Kidney (tissue), 14 donors: ENCODE data around the gene PPP1R12A. TPM values are rescaled to one million over a fixed set of nuclear protein-coding genes. Genes with fewer than 3 reads are reported as not detected.

Experiments
- DNase-seq, 5 donors: peaks; one replicate each; pipeline ENCODE4 v3.0.0-alpha.2; 2013 to 2020
- FAIRE-seq: peaks from 2 replicates; lab custom pipeline; 2012; peaks lifted over from hg19 to GRCh38; lab: Jason Lieb, UNC
- H3K27ac ChIP-seq, 2 donors: one replicate each; pipeline ENCODE4 v1.7.0; 2013; ENCODE audit warnings: low read depth in 2 of 2, low read length in 2 of 2, inconsistent platforms in 1 of 2
- H3K27me3 ChIP-seq: one replicate; pipeline ENCODE4 v1.7.1; 2013; ENCODE audit warnings: low read length, inconsistent platforms; ENCODE audit not compliant: control insufficient read depth, insufficient read depth
- H3K36me3 ChIP-seq, 3 donors: one replicate each; pipeline versions ENCODE4 v1.7.0 to v1.7.1; 2013; ENCODE audit warnings: low read length in 3 of 3, control low read depth in 1 of 3, inconsistent platforms in 1 of 3; ENCODE audit not compliant: insufficient read depth in 3 of 3, control insufficient read depth in 2 of 3
- H3K4me1 ChIP-seq, 3 donors: one replicate each; pipeline versions ENCODE4 v1.7.0 to v1.7.1; 2013; ENCODE audit warnings: low read length in 3 of 3, inconsistent platforms in 1 of 3, low read depth in 1 of 3; ENCODE audit not compliant: control insufficient read depth in 2 of 3, insufficient read depth in 2 of 3
- H3K4me3 ChIP-seq, 3 donors: one replicate each; pipeline versions ENCODE4 v1.7.0 to v1.8.1; 2013; ENCODE audit warnings: low read length in 3 of 3, control low read depth in 1 of 3, inconsistent platforms in 1 of 3
- H3K9ac ChIP-seq, 3 donors: one replicate each; pipeline versions ENCODE4 v1.7.0 to v1.7.1; 2013; ENCODE audit warnings: low read length in 3 of 3, control low read depth in 1 of 3, inconsistent platforms in 1 of 3
- H3K9me3 ChIP-seq, 3 donors: one replicate each; pipeline versions ENCODE4 v1.7.0 to v1.7.1; 2013; ENCODE audit warnings: low read length in 3 of 3, control low read depth in 1 of 3, inconsistent platforms in 1 of 3; ENCODE audit not compliant: control insufficient read depth in 2 of 3, insufficient read depth in 1 of 3
- intact Hi-C: fragments of 100-400 bp; cut with DNase I; formaldehyde crosslinking; loops from one replicate; pipeline ENCODE4 v1.11.1; 2022
- polyA plus RNA-seq: library from polyadenylated mRNA; stranded (reverse); fragments of 350-450 nt; fragmentation: Illumina TruSeq; extraction: RNeasy Lipid Tissue Mini Kit (QIAGEN cat#74804); gene quantifications from one replicate; pipeline ENCODE4 v1.2.3, GENCODE V29; 2014; ENCODE audit warnings: low read depth, low replicate concordance; ENCODE audit not compliant: insufficient read depth
- total RNA-seq: library from RNA; stranded (reverse); fragmentation: NEBNext Ultra II Directional; extraction: Animal tissue kit (Norgen Biotek cat#: 25700); gene quantifications from one replicate; pipeline ENCODE4 v1.2.1, GENCODE V29; 2021
- TF ChIP-seq, protein P1 (sequence below): IDR thresholded peaks from 3 replicates; pipeline ENCODE4 v1.5.1; 2012; ENCODE audit warnings: mild to moderate bottlenecking, moderate library complexity, borderline replicate concordance; ENCODE audit not compliant: insufficient read depth; ENCODE audit errors: extremely low read depth
- donor health status: control.
- donor health status: control.
- donor health status: control.
- donor health status: control.
- donor health status: control.
- donor health status: DM: yes; HTN: yes; CAD: no.
- donor health status: Normal renal cell carcinoma (clear cell type).

Gene PPP1R12A
- total and polyA plus RNA-seq, 2 donors from 2014 or later: 10.3 to 82.5 TPM

GRCh38 chr12:79887890-79888289, 47.0 kb downstream of the PPP1R12A start:
- FAIRE-seq (no peak), DNase-seq (no peak)
- Histone ChIP-seq H3K4me1 (peaks cover 0 to 28% (median 4%) of the 10 kb centered on the region in 3 donors), H3K9me3 (no peaks in the 10 kb centered on the region), H3K27me3 (no peaks in the 10 kb centered on the region), H3K36me3 (no peaks in the 10 kb centered on the region), H3K4me3 (peak overlapping the region in 1 of 3 donors; percentile 4), H3K9ac (no peak overlapping the region), H3K27ac (no peak overlapping the region)
- intact Hi-C loops: no loop called here
- TF ChIP-seq, protein P1, sequence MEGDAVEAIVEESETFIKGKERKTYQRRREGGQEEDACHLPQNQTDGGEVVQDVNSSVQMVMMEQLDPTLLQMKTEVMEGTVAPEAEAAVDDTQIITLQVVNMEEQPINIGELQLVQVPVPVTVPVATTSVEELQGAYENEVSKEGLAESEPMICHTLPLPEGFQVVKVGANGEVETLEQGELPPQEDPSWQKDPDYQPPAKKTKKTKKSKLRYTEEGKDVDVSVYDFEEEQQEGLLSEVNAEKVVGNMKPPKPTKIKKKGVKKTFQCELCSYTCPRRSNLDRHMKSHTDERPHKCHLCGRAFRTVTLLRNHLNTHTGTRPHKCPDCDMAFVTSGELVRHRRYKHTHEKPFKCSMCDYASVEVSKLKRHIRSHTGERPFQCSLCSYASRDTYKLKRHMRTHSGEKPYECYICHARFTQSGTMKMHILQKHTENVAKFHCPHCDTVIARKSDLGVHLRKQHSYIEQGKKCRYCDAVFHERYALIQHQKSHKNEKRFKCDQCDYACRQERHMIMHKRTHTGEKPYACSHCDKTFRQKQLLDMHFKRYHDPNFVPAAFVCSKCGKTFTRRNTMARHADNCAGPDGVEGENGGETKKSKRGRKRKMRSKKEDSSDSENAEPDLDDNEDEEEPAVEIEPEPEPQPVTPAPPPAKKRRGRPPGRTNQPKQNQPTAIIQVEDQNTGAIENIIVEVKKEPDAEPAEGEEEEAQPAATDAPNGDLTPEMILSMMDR: no peak

DNA sequence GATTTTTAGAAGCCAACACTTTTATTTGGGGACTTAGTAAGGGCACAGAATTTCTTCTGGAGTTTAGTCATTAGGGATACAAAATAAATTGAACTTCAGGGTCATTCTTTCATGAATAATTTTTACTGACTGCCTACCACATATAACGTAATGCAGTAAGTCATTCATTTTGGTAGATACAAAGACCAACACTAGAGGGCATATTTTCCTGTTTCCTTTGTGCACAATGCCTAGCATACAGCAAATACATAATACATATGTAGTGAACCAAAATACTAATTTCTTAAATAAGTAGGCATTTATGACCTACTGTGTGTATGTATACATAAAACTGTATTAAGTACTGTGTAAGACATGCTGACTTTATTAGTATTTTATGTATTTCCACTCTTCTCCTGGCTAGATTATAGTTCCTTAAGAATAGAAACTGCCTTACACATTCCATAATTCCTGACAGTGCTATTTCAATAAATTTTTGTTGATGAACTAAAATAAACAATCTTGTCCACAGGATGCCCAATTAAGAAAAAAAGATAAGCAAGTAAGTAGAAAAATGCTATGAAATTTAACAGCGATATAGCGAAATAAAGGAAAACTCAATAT, 47.9 kb downstream of the PPP1R12A start:
- Histone ChIP-seq H3K27me3 (no peaks in the 10 kb centered on the region), H3K4me3 (no peak overlapping the region), H3K9ac (no peak overlapping the region), H3K4me1 (peaks cover 2 to 29% (median 4%) of the 10 kb centered on the region in 3 donors), H3K36me3 (no peaks in the 10 kb centered on the region), H3K27ac (no peak overlapping the region), H3K9me3 (no peaks in the 10 kb centered on the region)
- intact Hi-C loops: no loop called here
- FAIRE-seq: no peak
- TF ChIP-seq, protein P1: peak; percentile 39
- peak in 2 of 5 donors; percentile 34 to 42 for DNase-seq

- H3K4me1 ChIP-seq: peaks cover 4 to 36% (median 10%) of the 10 kb centered on the region in 3 donors
- intact Hi-C loops: no loop called here
- no peaks in the 10 kb centered on the region for H3K27me3 ChIP-seq
- H3K4me3 ChIP-seq: no peak overlapping the region
- FAIRE-seq: no peak
- TF ChIP-seq, protein P1: no peak
- H3K9ac ChIP-seq: no peak overlapping the region
- peak in 1 of 5 donors; percentile 16 for DNase-seq
- H3K36me3 ChIP-seq: no peaks in the 10 kb centered on the region
- no peak overlapping the region for H3K27ac ChIP-seq
- no peaks in the 10 kb centered on the region for H3K9me3 ChIP-seq
These were observed 48.9 kb downstream of the PPP1R12A start for GRCh38 chr12:79885911-79886490.
